Measurements from ENCODE around the gene INO80B. TPM values are rescaled to one million over a fixed set of nuclear protein-coding genes. Genes with fewer than 3 reads are reported as not detected.
"Not testable (repeated sequence)": the region's sequence is repeated elsewhere in the genome, so short reads cannot be mapped to it uniquely, and the experiment has no call there.

INO80B gene
- total RNA-seq, 1 donor from 2014 or later = 40.5 TPM

- no peaks in the 10 kb centered on the region for H3K9me3 Mint-ChIP-seq
- H3K36me3 Mint-ChIP-seq = peaks cover 7% of the 10 kb centered on the region
- peaks cover 4% of the 10 kb centered on the region for H3K27me3 Mint-ChIP-seq
- no peak for DNase-seq (ENCODE audit: extremely low spot score, unreplicated experiment)
- H3K4me3 Mint-ChIP-seq = peak overlapping the region; percentile 95
- TF ChIP-seq CTCF (conservative IDR thresholded peaks at IDR 0.05) = no peak
- peak overlapping the region; percentile 93 for H3K27ac Mint-ChIP-seq
- H3K4me1 Mint-ChIP-seq (ENCODE audit: unreplicated experiment) = peaks cover 31% of the 10 kb centered on the region
Observed at GRCh38 chr2:74458938-74459363, 4.1 kb downstream of the INO80B start.

- Mint-ChIP-seq H3K4me3 (peak overlapping the region; percentile 95), H3K4me1 (ENCODE audit: unreplicated experiment) (peaks cover 31% of the 10 kb centered on the region), H3K27ac (peak overlapping the region; percentile 93)
- not testable (repeated sequence) for H3K9me3 Mint-ChIP-seq; H3K27me3 Mint-ChIP-seq; H3K36me3 Mint-ChIP-seq; DNase-seq (ENCODE audit: extremely low spot score, unreplicated experiment)
Observed at GRCh38 chr2:74459503-74460118, 4.7 kb downstream of the INO80B start.

- Mint-ChIP-seq H3K27ac (peak overlapping the region; percentile 48), H3K4me1 (ENCODE audit: unreplicated experiment) (peaks cover 26% of the 10 kb centered on the region), H3K4me3 (peak overlapping the region; percentile 95)
- DNase-seq (ENCODE audit: extremely low spot score, unreplicated experiment); H3K36me3 Mint-ChIP-seq; H3K9me3 Mint-ChIP-seq; H3K27me3 Mint-ChIP-seq: not testable (repeated sequence)
Observed at GRCh38 chr2:74460187-74460586, 5.3 kb downstream of the INO80B start.

- DNase-seq (ENCODE audit: extremely low spot score, unreplicated experiment) = no peak
- peaks cover 22% of the 10 kb centered on the region for H3K4me1 Mint-ChIP-seq (ENCODE audit: unreplicated experiment)
- H3K4me3 Mint-ChIP-seq = peak overlapping the region; percentile 72
- H3K27ac Mint-ChIP-seq = no peak overlapping the region
- no peaks in the 10 kb centered on the region for H3K9me3 Mint-ChIP-seq
- H3K27me3 Mint-ChIP-seq = peaks cover 4% of the 10 kb centered on the region
- peak; percentile 47 for TF ChIP-seq CTCF (conservative IDR thresholded peaks at IDR 0.05)
- peaks cover 7% of the 10 kb centered on the region for H3K36me3 Mint-ChIP-seq
Observed at GRCh38 chr2:74461187-74462053, 6.5 kb downstream of the INO80B start.

- H3K9me3 Mint-ChIP-seq = no peaks in the 10 kb centered on the region
- no peak for TF ChIP-seq CTCF (conservative IDR thresholded peaks at IDR 0.05)
- H3K4me3 Mint-ChIP-seq = peak overlapping the region; percentile 80
- peaks cover 7% of the 10 kb centered on the region for H3K36me3 Mint-ChIP-seq
- DNase-seq (ENCODE audit: extremely low spot score, unreplicated experiment) = no peak
- H3K4me1 Mint-ChIP-seq (ENCODE audit: unreplicated experiment) = peaks cover 14% of the 10 kb centered on the region
- H3K27me3 Mint-ChIP-seq = peaks cover 4% of the 10 kb centered on the region
- H3K27ac Mint-ChIP-seq = peak overlapping the region; percentile 77
Observed at GRCh38 chr2:74462054-74462785, 7.3 kb downstream of the INO80B start.

- no peak for DNase-seq (ENCODE audit: extremely low spot score, unreplicated experiment)
- no peak for TF ChIP-seq CTCF (conservative IDR thresholded peaks at IDR 0.05)
- H3K27ac Mint-ChIP-seq = peak overlapping the region; percentile 77
- H3K27me3 Mint-ChIP-seq = peaks cover 4% of the 10 kb centered on the region
- peak overlapping the region; percentile 80 for H3K4me3 Mint-ChIP-seq
- peaks cover 7% of the 10 kb centered on the region for H3K36me3 Mint-ChIP-seq
- no peaks in the 10 kb centered on the region for H3K9me3 Mint-ChIP-seq
- H3K4me1 Mint-ChIP-seq (ENCODE audit: unreplicated experiment) = peaks cover 13% of the 10 kb centered on the region
Observed at GRCh38 chr2:74462786-74463105, 7.9 kb downstream of the INO80B start.
